VCaP (cell line): Measurements from ENCODE around the gene GTF2F1.

Source experiments
- H3K27ac ChIP-seq: fragments of 450-650 bp; 2 replicates; pipeline ENCODE4 v1.5.1; 2017
- CTCF ChIP-seq: fragments of 450-650 bp; conservative IDR thresholded peaks from 2 replicates; pipeline ENCODE4 v1.5.1; 2017; ENCODE audit warnings: mild to moderate bottlenecking, moderate library complexity

The GTF2F1 gene

GRCh38 chr19:6393074-6393982 lies at the start of gene GTF2F1:
Gene GTF2F1, minus strand, starts transcription at chr19:6393164. Its CDS starts 169 bp downstream, at chr19:6392995.
- TF ChIP-seq CTCF = no peak
- H3K27ac ChIP-seq = peak within 1 kb of the TSS; percentile 86

GRCh38 chr19:6442087-6442688 lies 49.2 kb upstream of the GTF2F1 start:
- TF ChIP-seq CTCF = no peak
- no peak overlapping the region for H3K27ac ChIP-seq

DNA sequence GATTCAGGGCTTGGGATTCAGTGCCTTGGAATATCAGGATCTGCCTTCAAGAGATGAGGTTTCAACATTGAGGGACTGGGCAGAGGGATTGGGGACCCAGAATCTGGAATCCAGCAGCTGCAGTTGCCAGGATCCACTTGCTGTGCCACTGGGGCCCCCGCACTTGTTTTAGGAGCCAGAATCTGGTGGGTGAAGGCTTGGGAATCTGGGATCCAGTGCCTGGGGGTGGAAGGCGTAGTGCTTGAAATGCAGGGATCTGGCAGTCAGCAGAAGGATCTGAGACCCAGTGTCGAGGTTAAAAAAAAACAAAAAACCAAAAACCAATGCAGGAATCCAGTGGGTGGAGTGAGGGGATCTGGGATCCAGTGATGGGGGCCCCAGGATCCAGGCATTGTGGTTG lies 47.9 kb upstream of the GTF2F1 start:
- TF ChIP-seq CTCF = no peak

GRCh38 chr19:6439743-6440142 lies 46.8 kb upstream of the GTF2F1 start:
- no peak for TF ChIP-seq CTCF
- H3K27ac ChIP-seq = no peak overlapping the region

More for the DNA sequence above, 47.9 kb upstream of the GTF2F1 start:
- H3K27ac ChIP-seq = no peak overlapping the region

DNA sequence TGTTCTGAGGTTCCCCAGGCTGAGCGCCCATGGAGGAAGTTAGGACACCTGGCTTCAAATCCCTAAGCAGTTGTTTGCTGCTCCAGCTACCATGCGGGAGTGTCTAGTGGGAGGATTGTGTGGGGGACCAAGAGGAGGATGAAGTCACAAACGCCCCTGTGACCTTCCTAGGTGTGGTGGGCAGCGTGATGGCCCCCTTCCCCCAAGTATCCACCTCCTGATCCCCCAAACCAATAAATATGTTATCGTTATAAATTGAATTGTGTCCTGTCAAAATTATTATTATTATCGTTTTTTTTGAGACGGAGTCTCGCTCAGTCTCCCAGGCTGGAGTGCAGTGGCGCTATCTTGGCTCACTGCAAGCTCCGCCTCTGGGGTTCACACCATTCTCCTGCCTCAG lies 40.7 kb upstream of the GTF2F1 start, which contains the start of gene SLC25A41:
Gene SLC25A41, minus strand, starts transcription at position 101 of the 400 bp plus-strand sequence. Its CDS starts 70 bp downstream, at position 31.
- TF ChIP-seq CTCF = no peak
- no peak within 1 kb of the TSS for H3K27ac ChIP-seq

GRCh38 chr19:6433165-6433564 lies 40.2 kb upstream of the GTF2F1 start:
- TF ChIP-seq CTCF = no peak
- no peak overlapping the region for H3K27ac ChIP-seq

- TF ChIP-seq CTCF = no peak
- no peak overlapping the region for H3K27ac ChIP-seq
Measured at GRCh38 chr19:6431891-6432290, 38.9 kb upstream of the GTF2F1 start.
